Stimulated activated CD8-positive, alpha-beta memory T cell treated with anti-CD3 and anti-CD28 coated beads, Interleukin-15, amount 100 ng/mL, for 24 hours (primary cell): ENCODE data around the gene ANTXRL.
"Not testable (repeated sequence)": the region's sequence is repeated elsewhere in the genome, so short reads cannot be mapped to it uniquely, and the experiment has no call there.

Source experiments
- DNase-seq: peaks from one replicate; pipeline ENCODE4 v3.0.0-alpha.2; 2020; ENCODE audit warnings: low read depth

Gene ANTXRL

DNA sequence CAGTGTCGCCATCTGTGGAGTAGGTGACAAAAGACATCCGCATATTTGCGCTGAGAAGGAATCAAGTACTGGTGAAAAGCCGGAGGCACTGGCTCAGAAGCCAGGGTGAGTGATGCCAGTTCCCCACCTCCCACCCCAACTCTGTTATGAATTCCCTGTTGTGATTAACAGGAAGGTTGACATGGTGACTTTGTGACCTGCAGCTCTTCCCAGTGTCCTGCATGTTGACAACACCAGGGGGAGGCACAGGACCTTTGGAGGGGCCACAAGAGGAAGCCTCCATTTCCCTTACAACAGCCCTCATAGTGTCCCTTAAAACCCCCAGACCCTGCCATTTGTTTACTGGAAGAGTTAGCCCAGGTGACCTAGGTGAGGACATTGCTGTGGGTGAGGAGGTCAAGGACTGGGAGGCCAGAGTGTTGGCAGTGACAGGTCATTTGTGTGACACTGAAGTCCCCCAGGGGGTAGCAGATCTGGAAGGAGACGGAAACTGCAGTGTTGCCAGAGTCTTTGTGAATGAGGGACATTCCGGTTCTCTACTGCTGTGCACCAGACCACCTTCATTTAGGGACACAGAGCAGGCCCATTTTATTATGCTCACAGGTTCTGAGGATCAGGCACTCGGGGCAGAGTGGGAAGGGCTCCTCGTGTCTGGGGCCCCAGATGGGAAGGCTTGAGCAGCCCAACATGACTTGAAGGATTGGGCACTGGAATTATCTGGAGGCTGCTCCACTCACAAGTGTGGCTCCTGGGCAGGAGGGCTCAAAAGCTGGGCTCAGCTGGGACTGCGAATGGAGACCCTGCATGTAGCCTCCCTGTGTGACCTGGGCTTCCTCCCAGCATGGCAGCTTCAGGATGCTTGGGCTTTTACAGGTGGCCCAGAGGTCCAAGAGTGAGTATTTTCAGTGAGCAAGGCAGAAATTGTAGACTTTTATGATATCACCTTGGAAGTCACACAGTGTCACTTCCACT lies 13.0 kb upstream of the ANTXRL start:
- DNase-seq, result no peak

DNA sequence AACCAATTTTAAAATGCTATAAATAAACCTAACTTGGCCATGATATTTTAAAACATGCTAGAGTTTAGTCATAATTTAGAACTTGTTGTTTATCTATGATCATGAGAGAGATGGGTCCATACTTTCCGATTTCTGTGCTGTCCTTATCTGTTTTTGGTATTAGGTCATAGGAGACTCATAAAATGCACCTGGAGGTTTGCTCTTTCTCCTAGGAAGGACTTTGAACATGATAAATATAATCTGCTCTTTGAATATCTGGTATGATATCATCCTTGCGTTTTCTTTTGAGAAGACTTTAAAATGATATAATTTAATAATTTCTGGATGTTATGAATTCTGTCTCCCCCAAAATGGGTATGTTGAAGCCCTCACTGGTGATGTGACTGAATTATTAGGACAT lies 9.0 kb upstream of the ANTXRL start:
- no peak for DNase-seq

DNA sequence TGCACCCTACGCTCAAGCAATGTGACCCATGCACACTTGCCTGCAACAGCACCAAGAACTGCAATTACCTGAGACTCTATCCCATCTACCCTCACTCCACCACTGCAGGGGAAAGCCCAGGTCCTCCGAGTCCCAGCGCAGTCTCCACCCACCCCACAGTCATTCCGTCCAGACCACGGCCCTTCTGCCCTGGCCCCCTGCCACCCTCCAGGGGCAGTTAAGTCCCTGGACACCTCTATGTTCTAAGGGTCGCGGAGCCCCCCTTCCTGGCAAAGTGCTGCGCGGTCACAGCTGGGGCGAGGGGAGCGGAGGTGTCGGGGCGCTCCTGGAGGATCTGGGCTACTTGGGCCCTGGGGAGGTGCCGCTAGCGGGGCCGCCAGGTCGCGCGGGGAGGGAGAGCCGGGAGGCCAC lies 4.4 kb upstream of the ANTXRL start:
- not testable (repeated sequence) for DNase-seq

DNA sequence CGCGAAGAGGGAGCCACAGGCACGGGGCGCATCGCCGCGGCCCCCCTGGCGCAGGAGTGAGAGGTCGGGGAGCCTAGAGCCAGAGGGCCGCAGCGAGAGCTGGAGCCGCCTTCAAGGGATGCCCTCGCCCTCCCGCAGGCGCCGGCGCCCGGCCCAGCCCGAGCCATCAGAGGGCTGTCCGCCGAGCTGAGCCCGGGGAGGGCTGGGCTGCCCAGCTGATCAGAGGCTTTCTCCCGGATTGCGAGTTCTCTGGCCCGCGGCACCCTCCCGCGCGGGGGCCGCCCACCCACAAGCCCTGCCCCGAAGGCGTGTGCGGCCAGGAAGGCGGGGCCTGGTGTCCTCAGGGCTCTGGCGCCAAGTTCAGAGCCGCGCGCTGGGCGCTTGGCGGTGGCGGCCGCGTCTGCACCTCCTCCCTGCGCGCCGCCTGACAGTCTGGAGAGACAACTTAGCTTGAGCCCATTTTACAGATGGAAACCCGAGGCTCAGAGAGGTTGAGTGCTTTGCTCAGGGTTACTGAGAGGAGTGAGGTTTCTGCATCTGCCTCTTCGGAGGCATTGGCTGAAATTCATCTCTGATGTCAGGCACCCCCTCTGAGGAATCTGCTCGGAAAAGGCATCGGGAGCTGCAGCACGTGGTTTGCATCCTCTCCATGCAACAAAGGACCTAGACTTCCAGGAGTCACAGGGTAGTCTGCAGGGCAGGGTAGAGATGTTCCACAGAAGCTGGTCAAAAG lies 3.8 kb upstream of the ANTXRL start:
- DNase-seq, result no peak

DNA sequence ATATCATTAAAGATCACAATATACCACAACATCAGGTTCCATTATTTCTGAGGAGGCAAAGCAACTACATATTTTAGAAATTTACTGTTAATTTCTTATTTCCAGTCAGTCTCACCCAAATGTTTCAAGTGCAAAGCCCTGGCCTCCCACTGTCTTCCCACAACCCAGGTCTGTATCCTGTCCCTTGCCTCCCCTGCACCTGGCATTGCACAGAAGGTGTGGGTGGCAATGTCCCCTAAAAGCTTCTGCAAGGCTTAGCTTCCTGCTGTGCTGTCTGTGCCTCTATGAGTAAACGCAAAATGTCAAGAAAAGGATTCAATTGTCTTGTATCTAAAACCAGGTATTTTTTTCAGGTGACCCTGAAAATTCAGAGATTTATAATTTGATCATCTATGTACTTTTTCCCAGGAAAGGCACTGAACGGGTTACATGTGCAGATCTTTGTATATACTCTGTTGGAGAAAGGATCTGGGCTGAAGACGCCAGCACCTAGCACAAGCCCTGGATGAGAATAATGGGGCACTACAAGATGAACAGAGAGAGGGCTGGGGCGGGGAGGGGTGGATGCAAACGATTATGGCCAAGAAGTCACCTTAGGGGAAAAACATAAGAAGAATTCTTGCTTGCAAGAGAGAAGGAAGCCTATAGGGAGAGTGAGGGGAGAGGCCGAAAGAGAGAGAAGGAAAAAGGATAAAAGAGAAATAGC lies 3.1 kb upstream of the ANTXRL start:
- no peak for DNase-seq

DNA sequence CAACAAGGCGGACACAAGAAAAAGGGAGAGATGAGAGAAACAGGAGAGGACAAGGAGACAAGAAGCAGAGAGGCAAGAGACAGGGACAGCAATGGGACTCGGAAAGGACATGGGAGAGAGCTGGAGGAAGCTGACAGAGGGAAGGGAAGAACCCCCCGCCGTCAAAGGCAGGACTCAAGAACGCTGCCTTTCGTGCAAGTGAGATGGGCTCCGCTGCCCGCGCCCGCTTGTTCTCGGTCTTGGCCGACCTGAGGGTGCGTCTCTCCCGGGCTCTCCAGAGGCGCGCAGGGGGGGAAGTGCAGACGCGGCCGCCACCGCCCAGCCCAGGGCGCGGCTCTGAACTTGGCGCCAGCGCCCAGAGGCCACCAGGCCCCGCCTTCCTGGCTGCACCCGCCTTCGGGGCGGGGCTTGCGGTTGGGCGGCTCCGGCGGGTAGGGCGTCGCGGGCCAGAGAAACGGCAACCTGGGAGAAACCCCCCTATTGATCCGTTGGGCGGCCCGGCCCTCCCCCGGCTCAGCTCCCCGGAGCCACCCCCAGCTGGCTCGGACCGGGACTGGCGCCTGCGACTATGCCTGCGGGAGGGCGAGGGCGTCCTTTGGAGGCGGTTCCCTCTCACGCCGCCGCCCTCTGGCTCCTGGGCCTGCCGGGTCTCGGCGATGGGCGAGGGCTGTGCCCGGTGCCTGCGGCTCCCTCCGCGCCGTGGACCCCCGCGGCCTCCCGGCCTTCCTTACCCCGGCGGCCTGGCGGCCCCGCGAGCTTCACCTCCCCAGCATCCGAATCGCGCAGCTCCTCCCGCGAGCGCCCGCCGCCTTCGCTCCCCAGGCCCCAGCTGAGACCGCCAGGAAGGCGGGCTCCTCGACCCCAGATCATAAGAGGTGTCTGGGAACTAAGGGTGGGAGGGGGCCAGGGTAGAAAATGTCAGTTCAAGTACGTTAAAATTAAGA lies 2.2 kb upstream of the ANTXRL start:
- DNase-seq, result peak; percentile 53

DNA sequence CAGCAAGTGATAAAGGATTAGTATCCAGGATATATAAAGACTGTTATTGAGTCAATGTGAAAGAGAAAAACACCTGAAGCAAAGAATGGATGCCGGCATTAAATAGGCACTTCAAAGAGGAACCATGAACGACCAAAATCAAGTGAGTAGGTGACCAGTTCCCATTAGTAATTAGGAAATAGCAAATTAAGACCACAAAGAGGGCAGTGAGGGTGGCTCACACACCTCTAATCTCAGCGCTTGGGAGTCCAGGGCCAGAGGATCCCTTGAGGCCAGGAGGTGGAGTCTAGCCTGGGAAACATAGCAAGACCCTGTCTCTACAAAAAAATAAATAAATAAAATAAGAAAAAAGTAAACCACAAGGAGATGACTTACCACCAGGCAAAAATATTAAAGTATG lies 1.5 kb upstream of the ANTXRL start:
- DNase-seq, result no peak

DNA sequence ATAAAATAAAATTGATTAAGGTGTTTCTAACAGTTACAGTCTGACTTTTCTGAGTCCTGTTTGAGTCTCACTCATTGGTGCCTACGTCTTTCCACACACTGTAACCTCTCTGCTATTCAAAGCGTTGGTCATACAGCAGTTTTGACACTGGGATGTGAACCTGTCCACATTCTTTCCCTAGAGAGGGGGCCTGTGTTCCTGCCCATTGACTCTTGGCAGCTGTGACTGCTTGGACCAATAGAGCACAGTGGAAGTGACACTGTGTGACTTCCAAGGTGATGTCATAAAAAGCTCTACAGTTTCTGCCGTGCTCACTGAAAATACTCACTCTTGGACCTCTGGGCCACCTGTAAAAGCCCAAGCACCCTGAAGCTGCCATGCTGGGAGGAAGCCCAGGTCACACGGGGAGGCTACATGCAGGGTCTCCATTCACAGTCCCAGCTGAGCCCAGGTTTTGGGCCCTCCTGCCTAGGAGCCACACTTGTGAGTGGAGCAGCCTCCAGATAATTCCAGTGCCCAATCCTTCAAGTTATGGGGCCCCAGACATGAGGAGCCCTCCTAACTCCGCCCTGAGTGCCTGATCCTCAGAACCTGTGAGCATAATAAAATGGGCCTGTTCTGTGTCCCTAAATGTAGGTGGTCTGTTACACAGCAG lies 704 bp upstream of the ANTXRL start:
- DNase-seq, result no peak

DNA sequence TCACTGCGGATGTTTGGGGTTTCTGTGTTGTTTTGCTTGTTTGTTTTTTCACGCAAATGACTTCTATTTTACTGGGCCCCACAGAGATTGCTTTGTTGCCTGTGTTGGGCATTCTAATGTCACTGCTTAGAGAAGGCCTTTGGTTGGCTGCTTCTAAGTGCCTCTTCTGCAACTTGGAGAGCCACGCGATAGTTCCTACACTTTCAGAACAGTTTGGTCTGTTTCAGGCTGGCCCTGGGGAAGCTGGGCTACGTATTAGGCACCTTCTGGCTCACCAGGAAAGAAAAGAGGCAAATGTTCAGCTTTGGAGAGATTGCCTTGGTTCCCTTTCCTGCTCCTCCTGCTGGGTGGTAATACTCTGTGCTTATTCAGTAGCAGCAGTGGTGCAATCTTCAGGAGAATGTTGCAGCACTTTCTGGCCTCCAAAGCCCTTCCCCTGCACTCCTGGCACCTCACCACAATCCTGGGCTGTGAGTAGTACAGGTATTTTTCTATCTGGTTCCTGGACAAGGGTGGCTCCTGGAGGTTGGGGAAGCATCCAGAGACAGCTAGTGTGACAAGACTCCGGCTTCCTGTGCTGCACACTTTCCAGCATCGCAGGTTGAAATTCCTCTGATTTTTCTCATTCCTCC lies 1.2 kb downstream of the ANTXRL start:
- no peak for DNase-seq

DNA sequence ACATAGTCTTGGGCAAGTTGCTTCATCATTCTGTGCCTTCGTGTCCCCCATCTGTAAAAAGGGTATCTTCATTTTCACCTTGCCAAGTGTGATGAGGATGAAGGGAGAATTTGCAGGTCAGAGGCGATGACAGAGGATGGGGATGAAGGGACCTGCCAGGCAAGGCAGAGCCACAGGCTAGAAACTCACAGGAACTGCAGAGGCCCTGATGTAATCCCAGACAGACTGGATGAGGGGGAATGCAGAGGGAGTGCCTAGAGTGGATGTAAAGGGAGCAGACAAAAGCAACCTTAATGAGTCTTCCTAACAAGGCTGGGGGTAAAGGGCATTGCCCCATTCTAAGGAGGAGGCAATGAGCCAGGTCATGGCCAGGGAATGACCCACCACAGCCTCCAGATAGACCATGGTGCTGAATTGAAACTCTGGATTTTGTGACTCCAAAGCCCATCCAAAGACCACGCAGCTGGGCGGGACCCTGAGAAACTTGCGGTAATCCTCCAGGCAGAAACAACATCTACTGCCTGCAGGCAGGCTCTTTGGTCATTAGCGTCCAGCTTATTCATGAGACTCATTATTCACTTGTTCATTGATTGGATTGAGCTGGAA lies 1.9 kb downstream of the ANTXRL start:
- DNase-seq, result no peak

DNA sequence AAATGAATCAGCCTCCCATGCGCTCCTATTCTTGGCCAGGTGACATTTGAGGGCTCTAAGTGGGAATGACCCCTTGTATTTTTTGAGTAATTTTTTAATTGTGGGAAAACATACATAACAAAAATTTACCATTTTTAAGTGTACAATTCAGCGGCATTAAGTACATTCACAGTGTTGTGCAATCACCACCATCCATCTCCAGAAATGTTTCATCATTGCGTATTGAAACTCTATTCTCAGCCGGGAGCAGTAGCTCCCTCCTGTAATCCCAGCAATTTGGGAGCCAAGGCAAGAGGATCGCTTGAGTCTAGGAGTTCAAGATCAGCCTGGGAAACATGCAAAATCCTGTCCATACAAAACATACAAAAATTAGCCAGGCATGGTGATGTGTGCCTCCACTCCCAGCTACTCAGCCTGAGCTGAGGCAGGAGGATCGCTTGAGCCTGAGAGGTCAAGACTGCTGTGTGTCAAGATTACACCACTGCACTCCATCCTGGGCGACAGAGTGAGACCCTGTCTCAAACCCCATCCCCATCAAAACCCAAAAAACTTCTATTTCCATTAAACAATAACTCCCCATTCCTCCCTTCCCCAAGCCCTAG lies 2.5 kb downstream of the ANTXRL start:
- no peak for DNase-seq

DNA sequence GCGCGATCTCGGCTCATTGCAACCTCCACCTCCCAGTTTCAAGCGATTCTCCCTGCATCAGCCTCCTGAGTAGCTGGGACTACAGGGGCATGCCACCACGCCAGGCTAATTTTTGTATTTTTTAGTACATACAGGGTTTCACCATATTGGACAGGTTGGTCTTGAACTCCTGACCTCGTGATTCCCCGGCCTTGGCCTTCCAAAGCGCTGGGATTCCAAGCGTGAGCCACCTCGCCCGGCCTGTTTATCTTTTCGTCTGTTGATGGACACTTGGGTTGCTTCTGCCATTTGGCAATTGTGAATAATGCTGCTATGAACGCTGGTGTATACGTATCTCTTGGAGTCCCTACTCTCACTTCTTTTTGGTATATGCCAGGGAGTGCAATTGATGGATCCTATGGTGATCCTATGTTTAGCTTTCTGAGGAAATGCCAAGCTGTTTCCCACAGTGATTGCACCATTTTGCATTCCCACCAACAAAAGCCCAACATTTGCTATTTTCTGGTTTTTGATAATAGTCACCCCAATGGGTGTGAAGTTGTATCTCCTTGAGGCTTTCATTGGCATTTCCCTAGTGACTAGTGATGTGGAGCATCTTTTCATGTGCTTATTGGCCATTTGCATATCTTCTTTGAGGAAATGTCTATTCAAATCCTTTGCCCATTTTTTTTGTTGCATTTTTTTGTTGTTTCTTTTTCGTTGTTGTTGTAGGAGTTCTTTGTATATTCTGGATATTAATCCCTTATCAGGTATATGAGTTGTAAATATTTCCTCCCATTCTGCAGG lies 3.5 kb downstream of the ANTXRL start:
- no peak for DNase-seq

DNA sequence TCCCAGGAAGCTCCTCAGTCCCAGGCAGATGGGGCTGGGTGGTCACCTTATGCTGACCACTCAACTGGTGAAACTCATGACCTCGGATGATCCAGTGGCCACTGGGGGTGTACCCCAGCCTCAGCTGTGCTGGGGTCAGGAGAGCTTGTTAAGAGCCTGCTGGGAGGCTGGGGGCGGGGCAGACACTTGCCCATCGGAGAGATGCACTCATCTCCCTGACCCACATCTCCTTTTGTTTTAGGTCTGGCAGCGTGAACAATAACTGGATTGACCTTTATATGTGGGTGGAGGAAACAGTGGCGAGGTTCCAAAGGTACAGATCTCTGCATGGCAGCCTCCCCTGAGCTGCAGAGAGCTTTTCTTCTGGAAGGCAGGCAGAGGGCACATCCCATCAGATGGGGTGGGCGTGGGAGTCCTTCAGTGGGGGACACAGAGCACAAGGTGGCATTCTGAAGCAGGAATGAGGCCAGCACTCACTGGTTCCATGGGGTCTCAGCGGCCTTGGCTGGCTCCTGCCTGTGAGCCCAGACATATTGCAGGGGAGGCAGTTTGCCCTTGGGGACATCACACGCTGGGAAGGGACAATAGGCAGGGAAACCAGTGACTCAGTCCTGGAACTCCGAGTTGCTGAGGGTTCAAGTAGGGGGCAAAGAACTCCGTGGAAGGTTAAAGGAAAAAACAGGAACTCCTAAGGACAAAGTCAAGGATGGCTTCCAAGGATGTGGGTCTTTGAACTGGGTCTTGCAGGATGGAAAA lies 5.2 kb downstream of the ANTXRL start:
- DNase-seq, result no peak

DNA sequence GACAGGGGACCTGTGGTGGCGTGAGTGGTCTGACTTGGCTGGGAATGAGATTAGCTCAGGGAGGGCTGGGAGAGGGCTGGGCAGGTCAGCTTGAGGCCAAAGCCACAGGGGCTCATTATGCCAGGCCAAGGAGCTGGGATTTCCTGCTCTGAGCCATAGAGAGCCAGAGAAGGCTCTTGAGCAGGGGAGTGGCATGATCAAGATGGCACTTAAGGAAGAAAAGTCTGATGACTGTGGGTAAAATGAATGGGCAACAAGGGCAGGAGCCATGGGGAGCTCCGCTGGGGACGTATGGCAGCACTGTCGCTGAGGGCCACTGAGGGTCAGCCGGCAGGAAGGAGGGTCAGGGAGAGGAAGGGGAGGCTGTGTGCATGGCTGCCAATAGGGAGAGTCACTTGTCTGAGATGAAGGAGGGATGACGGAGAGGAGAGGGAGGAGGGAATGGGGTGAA lies 5.8 kb downstream of the ANTXRL start:
- DNase-seq, result no peak

DNA sequence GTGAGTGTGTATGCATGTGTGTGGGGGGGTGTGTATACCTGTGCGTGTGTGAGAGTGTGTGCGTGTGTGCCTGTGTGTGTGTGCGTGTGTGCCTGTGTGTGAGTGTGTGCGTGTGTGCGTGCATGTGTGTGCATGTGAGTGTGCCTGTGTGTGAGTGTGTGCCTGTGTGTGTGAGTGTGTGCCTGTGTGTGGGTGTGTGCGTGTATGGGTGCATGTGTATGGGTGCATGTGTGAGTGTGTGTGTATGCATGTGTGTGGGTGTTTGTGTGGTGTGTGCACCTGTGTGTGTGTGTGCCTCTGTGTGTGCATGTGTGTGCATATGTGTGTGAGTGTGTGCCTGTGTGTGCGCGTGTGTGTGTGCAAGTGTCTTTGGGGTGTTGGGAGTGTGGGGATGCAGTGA lies 6.4 kb downstream of the ANTXRL start:
- no peak for DNase-seq

DNA sequence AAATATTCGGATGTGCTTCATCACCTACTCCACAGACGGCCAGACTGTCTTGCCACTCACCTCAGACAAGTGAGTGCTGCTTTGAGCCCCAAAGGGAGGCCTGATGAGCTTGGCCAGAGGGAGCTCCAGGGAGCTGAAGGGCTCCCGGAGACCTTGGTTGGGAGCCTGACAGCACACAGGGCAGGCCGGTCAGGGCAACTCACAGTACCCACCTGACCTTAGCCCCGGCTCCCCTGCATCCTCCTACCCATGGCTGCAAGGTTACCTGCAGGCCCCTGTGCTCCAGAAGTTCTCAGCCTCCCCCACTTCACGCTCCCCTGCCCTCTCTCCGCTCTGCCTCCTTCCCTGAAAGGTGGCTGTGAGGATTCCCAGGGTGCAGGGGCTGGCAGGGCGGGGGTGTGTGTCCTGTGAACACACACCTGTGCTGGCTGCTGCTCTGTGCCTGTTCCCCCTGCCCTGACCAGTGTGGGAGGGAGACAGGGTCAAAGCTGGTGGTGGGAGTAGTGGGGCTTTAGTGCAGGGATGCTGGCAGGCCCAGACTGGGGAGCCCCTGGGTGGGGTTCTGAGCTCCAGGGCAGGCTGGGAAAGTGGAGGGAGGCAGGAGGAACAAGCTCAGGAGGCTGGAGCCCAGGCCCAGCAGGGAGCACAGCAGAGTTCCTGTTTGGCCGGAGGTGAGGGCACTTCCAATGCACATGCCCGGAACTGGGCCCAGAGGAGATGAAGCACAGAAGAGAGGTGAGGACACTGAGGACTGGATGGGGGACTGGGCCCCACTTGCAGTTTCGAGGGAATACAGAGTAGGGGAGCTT lies 7.2 kb downstream of the ANTXRL start:
- DNase-seq, result no peak

DNA sequence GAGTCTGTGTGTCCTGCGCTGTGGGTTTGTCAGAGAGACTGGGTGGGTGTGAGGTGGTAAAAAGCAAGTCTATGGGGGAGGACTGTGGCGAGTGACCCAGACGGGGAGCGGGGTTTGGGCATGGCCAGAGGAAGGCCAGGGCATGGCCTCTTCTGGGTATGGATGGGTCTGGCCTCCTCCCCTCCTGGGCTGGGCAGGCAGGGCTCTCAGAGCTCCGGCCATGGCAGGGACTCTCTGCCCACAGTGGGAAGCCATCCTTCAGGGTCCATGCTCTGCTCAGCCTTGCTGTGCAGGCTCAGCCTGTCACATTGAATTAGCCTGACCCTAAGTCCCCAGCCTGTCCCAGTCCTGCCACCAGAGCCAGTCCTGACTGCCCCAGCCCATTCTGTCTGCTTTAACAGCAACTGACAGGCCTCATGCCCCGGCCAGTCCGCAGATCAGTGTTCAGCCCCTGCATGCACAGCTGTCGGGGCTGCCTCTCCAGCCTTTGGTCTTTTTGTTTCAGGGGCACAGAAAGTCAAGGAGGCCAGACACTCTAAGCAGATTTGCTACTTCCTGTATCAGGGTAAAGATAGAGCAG lies 7.9 kb downstream of the ANTXRL start:
- no peak for DNase-seq
